HG03280 (cell line): ENCODE measurements around the gene C1orf74.
A peak's percentile ranks its signal among the peaks of the same experiment; 100 is the strongest.
"Not testable (repeated sequence)": the region's sequence is repeated elsewhere in the genome, so short reads cannot be mapped to it uniquely, and the experiment has no call there.

ENCODE experiments used
- ATAC-seq: cut with Tn5 transposase; IDR thresholded peaks from one replicate; pipeline ENCODE4 v1.9.1; 2021; ENCODE audit warnings: mild to moderate bottlenecking, moderate library complexity; ENCODE audit not compliant: unreplicated experiment

Gene C1orf74

DNA sequence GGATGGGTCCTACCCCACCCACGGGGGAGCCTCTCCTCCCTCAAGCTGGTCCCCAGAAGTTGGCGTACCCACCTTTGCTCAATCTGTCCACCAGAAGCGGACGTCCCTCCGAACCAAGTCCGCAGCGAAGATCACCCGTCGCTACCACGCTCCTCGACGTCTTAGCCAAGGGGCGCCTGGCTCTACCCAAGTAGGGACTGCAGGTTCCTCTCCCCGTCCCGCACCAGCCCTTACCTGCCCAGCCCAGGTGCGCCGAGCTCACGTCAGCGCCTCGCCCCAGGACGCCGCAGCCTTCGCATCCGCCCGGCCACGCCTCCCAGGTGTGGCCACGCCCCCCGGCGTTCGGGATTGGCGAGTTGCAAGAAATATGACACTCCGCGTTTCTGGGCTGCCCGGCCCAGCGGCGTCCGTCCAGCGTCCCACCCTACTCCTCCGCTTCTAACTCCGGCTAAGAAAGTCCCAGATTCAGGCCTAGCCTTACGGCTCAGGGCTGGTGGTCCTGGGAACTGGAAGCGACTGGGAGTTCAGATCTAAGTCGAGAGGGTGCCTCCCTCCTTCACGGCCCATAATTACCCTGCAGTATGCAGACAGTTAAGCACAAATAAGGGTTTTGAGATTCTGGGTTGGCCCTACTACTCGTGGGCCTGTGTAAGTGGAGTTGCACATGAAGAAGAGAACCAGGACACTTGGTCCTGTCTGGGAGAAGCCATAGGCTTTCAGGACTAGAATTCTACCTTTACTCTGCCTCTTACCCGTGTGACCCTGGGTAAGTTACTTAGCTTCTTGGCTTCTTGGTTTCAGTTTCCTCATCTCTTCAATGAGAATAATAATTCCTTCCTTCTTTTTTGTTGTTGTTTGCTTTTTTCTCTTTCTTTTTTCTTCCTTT lies 21.8 kb upstream of the C1orf74 start, which contains the start of gene IRF6:
Gene IRF6, minus strand, starts transcription at position 268 of the 886 bp plus-strand sequence. CDS start 4,729 bp downstream, outside the sequence.
- peak; percentile 94 for ATAC-seq

DNA sequence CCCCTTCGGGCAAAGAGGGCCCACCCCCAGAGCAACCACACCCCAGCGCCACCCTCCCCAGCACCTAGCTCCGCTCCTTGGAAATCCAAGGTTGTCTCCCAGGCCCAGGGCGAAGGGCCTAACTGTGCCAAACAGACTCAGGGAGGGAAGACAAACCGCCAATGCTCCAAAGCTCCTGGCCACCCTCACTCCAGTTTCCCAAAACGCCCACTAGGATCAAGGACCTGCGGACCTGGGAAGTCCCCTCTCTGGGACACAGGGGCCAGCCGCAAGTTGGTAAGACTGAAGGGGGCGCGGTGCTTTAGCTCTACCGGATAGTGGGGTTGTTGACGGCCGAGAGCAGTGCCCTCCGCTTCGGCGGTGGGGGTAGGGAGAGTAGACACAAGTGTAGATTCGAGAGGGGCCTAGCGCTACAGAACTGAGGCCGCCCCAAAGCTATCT lies 21.0 kb upstream of the C1orf74 start:
- ATAC-seq = no peak

DNA sequence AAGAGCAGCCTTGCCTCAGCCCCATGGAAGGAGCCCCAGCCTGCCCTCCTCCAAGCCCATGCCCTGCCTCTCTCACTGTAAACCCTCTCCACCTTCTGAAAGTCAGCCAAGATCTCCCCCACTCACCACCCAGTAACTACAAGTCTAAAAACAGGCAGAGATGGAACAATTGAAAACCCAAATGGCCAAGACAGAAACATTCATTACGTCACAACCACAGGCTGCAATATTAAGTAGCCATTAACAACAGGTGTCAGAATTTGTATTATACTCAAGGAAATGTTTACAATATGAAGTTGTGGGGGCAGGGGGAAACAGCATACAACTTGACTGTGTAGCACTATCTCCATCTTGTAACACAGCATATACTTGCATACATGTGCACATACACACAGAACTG lies 19.2 kb upstream of the C1orf74 start:
- no peak for ATAC-seq

DNA sequence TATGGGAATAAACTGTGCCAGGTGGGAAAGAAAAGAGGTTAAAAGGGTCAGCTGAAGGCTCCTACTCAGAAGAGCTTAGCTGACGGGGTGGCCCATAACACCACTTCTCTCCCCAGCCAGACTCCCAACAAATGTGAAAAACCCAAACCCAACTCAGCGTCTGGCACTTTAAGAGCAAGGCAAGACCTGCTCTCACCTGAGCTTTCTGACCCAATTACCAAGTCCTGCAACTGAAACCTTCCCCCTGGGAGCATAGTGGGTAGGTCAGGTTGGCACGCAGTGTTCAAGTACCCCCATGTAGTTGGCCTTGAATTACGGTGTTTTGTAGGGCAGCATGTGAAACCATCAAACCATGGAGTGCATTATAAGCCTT lies 18.4 kb upstream of the C1orf74 start:
- ATAC-seq = no peak

DNA sequence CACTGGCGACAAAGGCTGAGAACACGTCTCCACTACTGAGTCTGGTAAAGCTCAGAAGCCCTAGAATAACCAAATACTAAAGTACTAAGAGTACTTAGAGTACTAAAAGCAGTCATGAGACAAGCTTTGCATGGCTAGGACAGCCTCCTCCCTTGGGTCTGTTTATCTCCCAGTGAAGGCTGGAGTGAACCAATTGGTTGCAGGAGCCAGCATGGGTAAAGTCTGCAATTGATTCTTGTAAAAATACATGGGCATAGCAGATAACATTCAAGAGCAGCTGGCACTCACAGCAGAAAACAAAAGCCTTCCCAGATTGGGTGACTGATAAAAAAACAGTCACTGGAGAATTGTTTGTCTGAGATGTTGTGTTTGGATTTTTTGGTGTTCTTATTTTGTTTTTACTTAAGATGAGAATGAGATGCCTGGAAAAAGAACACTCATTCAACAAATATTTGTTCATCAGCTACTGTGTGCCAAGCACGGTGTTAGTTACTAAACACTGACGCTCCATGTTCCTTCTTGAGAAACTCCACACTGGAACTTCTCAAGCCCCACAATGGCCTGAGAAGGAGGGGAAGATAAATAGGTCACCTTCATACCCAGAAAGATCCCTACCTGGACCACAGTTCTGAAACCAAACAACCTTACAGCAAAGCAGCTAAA lies 17.9 kb upstream of the C1orf74 start:
- ATAC-seq = no peak

DNA sequence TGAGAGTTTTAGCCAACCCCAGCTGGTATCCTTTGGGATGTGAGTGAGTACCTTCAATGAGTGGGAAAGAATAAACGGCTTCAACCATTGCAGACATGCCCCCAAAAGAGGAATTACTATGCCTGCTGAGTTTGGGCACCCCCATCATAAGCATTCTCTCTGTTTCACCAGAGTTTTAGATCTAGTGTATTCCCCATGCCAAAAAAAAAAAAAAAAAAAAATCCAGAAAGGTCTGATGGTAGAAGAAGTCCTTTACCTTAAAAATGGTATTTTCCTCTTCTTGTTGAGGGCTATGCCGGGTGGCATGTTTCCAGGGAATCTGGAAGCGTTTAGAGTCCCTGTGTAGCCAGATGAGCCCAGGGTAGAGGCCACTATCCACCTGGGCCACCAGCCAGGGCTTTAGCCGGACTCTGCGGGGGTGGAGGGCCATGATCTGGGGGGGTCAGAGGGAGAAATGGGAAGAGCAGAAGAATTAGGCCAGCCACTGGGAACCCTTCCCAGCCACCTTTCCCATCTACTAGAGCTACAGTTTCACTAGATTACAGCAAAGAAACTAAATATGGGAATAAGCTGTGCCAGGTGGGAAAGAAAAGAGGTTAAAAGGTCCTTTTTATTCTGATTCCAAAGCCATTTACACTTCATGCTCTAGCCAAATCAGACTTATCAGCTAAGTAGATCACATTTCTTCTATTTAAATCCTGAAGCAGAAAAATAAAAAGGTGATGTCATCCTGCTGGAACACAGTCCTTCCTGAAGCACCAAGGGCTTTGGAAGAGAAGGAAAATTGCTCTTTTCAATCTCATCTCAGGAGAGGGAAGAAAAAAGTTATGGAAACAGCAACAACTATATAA lies 16.9 kb upstream of the C1orf74 start:
- no peak for ATAC-seq

DNA sequence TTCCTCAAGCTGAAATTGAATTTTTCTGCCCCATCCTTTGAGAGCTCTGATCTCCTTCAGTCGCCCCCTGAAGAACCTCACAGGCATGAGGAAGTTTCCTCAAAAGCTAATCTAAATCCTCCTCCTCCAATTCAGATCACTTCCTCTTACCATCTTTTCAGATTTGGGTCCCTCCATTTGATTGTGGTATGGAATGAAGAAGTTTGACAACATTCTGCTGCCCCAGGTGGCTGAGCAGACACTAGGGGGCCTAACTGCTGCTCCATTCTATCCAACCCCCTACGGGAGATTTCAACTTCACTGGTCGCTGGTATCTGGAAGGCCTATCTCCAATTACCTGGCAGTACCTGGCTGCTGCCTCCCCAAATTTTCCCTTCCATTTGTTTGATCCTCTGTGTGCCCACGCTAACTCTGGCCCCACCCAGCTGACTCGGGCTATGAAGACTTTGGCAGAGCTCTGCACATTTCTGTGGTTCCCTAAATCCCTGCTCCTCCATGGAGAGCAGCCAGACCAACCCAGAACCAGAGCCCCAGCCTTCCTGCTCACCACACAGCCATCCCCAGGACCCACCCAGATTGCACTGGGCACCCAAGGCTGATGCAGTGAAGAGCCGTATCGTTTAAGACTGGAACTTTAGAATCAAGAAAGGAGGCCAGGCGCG lies 13.8 kb upstream of the C1orf74 start:
- ATAC-seq = no peak

DNA sequence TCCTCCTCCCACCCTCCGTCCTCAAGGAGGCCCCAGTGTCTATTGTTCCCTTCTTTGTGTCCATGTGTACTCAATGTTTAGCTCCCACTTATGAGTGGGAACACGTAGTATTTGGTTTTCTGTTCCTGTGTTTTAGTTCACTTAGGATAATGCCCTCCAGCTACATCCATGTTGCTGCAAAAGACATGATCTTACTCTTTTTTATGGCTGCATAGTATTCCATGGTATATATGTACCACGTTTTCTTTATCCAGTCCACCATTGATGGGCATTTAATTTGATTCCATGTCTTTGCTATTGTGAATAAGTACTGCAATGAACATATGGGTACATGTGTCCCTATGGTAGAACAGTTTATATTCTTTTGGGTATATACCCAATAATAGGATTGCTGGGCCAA lies 9.4 kb upstream of the C1orf74 start:
- ATAC-seq = not testable (repeated sequence)

DNA sequence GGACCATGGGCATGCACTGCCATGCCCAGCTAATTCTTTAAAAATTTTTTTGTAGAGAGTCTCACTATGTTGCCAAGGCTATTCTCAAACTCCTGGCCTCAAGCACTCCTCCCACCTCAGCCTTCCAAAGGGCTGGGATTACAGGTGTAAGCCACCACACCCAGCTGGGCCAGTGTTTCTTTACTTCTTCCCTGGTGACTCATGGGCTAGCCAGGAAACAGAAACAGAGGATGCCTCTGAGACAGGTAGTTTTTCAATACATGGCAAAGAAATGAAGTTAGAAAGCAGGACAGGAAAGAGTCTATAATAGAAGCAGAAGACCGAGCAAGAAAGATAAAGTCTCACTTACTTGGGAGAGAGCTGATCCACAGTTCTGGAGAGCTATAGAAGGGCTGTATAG lies 7.6 kb upstream of the C1orf74 start:
- no peak for ATAC-seq

DNA sequence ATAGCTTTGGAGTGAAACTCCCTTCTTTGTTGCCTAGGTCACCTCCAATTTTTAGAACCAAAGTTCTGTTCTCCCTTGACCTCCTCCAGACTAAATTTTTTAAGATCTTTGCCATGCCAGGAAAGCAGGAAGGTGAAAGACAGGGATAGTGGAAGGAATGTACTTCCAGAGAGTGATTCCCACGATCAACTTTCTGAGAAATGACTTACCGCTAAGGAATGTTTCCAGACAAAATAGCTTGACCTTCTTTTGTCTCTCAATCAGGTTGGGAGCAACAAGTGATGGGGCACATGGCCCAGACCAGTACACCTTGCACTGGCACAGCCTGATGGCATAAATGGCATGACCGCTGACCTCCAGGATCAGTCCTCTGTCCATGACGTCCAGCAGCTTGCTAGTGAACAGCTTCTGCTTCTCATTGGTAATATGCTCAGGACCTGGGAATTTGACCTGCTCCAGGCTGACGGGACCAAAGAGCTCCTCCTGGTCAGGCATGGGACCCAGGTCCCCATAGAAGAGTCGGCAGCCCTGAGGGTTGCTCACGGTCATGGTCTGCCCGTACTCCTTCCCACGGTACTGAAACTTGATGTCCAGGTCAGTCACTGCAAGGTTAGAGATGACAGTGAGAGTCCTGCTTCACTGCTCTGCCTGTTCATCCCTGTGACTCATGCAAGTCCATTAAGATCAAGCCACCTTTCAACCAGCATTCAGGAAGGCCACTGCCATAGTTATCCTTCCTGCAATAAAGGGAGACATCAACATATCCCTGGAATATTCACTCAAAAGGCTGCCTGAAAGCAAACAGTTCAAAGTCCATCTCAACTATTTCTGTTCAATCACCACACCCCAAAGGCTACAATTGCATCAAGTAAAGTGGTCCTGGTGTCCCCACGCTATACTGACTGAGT lies 6.2 kb upstream of the C1orf74 start:
- no peak for ATAC-seq

DNA sequence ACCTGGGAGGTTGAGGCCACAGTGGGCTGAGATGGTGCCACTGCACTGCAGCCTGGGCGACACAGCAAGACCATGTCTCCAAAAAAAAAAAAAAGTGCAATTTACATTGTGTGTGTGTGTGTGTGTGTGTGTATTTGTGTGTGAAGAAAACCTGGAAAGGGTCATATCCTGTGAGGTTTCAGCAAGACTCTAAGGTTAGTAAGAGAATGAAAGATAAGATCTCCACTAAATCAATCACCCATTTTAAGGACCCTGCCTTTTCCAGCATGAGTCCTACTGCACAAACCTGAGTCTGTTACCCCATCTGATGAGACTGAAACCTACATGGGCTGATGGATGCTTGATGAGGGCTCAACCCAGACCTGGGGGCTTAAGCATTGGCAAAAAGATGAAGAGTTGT lies 4.9 kb upstream of the C1orf74 start:
- no peak for ATAC-seq

DNA sequence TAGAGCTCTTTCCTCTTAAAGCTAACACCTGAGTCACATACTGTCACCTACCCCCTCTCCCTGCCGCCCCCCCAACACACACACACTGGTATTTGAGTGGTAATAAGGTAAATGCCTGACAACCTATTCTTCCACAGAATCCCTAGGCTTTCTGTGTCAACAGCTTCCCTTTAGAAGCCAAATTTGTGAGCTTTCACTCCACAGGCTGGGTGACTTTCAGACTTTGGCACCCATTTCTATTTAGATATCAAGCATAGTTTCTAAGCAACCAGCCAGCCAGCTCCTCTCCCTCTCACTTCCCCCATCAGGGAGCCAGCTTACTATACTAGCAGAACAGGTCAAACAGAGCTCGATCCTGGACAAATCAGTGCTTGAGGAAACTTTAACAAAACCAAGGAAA lies 3.2 kb upstream of the C1orf74 start:
- ATAC-seq = no peak

DNA sequence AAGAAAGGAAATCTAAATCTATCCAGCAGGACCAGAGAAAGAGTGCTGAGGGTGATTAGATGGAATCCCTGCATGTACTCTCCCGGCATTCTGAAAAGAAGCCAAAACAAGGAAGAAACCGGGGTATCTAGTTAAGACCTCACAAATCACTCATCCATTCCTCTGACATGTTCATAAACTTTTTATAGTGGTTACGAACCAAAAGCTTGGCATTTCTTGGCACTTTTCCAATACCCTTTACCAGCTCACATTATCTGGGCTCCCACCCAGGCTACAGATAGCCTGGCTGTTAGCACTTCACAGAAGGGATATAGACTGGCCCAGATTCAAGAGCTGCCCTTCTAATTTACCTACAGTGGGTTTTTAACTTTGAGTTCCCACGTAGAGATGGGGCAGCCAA lies 1.8 kb upstream of the C1orf74 start:
- no peak for ATAC-seq

DNA sequence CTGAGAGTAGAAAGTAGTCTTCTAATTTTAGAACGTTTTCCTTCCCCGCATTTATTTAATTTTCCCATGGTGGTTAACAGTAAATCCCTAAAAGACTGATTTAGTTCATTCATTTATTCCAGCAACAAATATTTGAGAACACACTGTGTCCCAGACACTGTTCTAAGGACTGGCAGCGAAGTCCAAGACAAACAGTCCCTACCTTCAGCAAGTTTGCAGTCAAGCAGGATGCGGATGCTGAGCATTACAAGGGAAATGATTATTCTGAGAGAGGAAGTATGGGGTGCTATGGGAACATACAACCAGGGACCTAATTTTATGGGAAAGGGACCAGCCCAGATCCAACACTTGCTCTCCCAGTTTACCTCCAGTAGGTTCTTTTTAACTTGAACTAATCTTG lies 1.2 kb upstream of the C1orf74 start:
- no peak for ATAC-seq

DNA sequence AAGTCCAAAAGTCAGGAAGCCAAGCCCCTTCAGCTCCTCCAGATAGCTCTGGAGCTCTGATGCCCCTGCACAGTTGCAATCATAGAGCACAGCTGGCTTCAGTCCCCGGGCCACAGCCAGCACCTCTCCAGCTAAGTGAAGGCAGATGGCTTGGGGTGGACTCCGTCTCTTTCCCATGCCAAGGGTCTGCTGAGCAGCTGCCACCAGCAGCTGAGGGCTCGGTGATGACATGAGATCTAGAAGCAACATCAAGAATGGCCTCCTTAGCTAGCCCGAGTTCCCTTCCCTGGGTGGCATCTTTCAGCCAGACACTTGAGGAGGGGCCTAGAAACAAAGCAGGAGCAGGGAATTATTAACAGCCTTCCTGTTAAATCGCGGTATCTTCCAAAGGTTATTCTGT lies 973 bp downstream of the C1orf74 start:
- no peak for ATAC-seq

DNA sequence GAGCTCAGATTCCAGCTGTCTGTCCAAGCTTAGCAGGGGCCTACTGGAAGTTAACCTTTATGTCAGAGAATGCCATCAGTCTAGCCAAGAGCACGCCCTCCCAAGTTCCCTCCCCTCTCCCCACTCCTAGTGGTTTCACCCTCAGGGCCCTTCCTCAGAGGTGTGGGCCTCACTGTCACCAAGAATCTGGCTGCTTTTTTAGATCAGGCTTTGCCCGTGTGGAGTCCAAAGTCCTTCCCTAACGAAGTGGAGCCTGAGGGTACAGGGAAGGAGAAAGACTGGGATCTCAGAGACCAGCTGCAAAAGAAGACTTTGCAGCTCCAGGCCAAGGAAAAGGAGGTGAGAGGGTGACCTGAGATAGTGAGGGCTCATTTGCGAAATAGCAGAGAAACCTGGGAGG lies 4.1 kb downstream of the C1orf74 start:
- no peak for ATAC-seq

DNA sequence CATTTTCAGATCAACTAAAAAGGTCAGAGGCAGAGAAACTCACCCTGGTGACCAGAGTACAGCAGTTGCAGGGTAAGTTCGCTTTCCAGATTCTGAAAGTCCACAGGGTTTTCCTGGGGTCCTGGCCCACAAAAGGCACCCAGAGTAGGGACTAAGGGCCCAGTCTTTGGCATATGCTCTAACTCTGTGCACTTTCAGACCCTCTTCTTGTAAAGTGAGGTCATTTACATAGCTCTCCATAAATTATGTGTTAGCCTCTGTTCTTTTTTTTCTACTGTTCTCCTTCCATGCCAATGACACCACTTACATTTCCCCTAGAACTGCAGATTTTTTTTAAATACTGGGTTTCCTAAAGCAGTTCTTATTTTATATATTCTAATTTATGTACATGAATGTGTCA lies 6.3 kb downstream of the C1orf74 start:
- ATAC-seq = no peak

DNA sequence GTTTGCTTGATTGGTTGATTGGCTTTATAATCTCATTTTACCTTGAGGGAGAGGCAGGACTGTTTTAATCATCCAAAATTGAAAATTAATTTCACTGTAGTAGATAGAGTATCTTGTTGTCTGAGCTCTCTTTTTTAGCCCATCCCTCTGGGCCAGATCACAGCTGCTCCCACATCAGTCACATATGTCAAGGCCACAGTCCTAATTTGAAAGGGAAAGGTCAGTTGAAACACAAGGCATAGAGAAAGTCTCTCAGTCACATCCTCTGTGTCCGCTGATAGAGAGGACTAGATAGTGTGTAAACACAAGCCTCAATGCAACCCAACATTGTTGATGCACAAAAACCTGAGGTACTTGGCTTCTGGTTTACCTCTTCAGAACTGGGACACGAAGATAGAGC lies 6.8 kb downstream of the C1orf74 start:
- no peak for ATAC-seq

DNA sequence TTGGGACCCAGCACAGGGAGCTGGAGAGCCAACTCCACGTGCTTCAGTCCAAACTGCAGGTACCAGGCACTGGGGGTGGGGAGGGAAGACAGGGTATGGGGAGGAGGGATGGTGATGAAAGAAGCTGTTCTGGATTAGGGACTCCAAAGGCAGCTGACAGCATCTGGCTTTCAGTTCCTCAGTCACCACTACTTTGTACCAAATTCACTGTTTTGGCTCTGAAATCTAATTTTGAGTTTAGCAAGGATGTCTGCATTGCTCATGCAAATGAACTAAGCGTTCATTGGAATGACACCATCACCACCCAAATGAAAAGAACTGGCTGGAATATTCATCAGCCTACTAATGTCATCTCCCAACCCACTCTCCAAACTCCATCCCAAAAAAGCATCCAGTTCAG lies 8.7 kb downstream of the C1orf74 start:
- ATAC-seq = no peak

DNA sequence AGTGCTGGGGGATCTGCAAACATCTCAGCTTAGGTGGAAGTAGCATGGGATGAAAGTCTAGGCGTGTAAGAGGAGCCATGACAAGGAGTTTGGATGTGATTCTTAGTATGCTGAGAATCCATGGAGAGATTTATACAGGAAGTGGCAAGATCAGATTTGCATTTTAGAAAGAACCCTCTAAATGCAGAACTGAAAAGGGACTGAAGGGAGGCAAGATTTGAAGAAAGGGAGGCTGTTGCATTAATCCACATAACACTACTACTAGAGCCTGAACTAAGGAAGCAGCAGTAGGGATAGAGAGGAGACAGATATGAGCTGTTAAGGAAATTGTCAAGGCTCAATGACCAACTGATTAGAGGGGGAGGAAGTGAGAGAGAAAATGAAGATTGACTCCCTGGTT lies 9.8 kb downstream of the C1orf74 start:
- peak; percentile 54 for ATAC-seq
